AG09309 (cell line): ENCODE measurements around the gene LGR6.

Source experiments
- DNase-seq: peaks from one replicate; pipeline ENCODE4 v3.0.0-alpha.2; 2010; ENCODE audit warnings: low read depth
- H3K4me3 ChIP-seq: 2 replicates; pipeline ENCODE4 v1.5.1; 2011; ENCODE audit warnings: mild to moderate bottlenecking, low read depth, low read length, moderate library complexity; ENCODE audit not compliant: control insufficient read depth
- CTCF ChIP-seq: IDR thresholded peaks from 2 replicates; pipeline ENCODE4 v1.5.1; 2011; ENCODE audit warnings: mild to moderate bottlenecking, low read depth, low read length, inconsistent platforms; ENCODE audit not compliant: insufficient read depth, control insufficient read depth; ENCODE audit errors: missing control alignments

The LGR6 gene

GRCh38 chr1:202168861-202169260 lies 24.7 kb upstream of the LGR6 start:
- no peak overlapping the region for H3K4me3 ChIP-seq
- no peak for TF ChIP-seq CTCF
- DNase-seq: no peak

GRCh38 chr1:202170726-202171125 lies 22.9 kb upstream of the LGR6 start:
- DNase-seq: no peak
- H3K4me3 ChIP-seq: no peak overlapping the region
- TF ChIP-seq CTCF: no peak

- H3K4me3 ChIP-seq: no peak overlapping the region
- DNase-seq: no peak
- no peak for TF ChIP-seq CTCF
Observed at GRCh38 chr1:202171292-202172014, 22.1 kb upstream of the LGR6 start.

- no peak for TF ChIP-seq CTCF
- H3K4me3 ChIP-seq: no peak overlapping the region
- no peak for DNase-seq
Observed at GRCh38 chr1:202172015-202172355, 21.6 kb upstream of the LGR6 start.

GRCh38 chr1:202173993-202174392 lies 19.6 kb upstream of the LGR6 start:
- H3K4me3 ChIP-seq: no peak overlapping the region
- no peak for TF ChIP-seq CTCF
- DNase-seq: no peak

GRCh38 chr1:202176949-202177927 lies 16.4 kb upstream of the LGR6 start:
- no peak overlapping the region for H3K4me3 ChIP-seq
- TF ChIP-seq CTCF: no peak
- DNase-seq: no peak
